Neuron (in vitro differentiated cells): ENCODE measurements around the gene BARX1.
"Not testable (repeated sequence)": the region's sequence is repeated elsewhere in the genome, so short reads cannot be mapped to it uniquely, and the experiment has no call there.

ENCODE experiments used
- H2AFZ ChIP-seq: one replicate; pipeline ENCODE4 v1.6.1; 2013; ENCODE audit warnings: low read depth, mild to moderate bottlenecking, inconsistent platforms, low read length, moderate library complexity
- H3K27me3 ChIP-seq: one replicate; pipeline ENCODE4 v1.6.1; 2013; ENCODE audit warnings: low read length; ENCODE audit not compliant: insufficient read depth
- H3K36me3 ChIP-seq: one replicate; pipeline ENCODE4 v1.6.1; 2013; ENCODE audit warnings: low read length; ENCODE audit not compliant: insufficient read depth
- H3K4me1 ChIP-seq: one replicate; pipeline ENCODE4 v1.6.1; 2013; ENCODE audit warnings: low read length; ENCODE audit not compliant: insufficient read depth
- H3K4me3 ChIP-seq: 2 replicates; pipeline ENCODE4 v1.5.1; 2013; ENCODE audit warnings: mild to moderate bottlenecking, low read length, moderate library complexity
- H3K9me3 ChIP-seq: one replicate; pipeline ENCODE4 v1.6.1; 2013; ENCODE audit warnings: low read length

Gene BARX1

DNA sequence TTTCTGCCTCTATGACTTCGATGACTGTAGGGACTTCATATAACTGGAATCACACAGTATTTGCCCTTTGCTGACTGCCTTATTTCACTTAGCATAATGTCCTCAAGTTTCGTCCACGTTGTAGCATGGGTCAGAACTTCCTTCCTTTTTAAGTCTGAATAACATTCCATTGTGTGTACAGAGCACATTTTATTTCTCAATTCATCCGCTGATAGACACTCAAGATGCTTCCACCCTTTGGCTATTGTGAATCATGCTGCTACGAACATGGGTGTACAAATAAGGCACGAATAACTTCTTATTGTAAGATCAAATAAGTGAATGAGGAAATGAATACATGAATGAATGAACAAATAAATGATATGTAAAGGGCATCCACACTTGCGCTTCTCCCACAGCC is 13.0 kb downstream of the BARX1 start:
- no peak overlapping the region for H2AFZ ChIP-seq
- H3K27me3 ChIP-seq: peaks cover 76% of the 10 kb centered on the region
- no peaks in the 10 kb centered on the region for H3K4me1 ChIP-seq
- H3K36me3 ChIP-seq: no peaks in the 10 kb centered on the region
- no peak overlapping the region for H3K4me3 ChIP-seq
- no peaks in the 10 kb centered on the region for H3K9me3 ChIP-seq

DNA sequence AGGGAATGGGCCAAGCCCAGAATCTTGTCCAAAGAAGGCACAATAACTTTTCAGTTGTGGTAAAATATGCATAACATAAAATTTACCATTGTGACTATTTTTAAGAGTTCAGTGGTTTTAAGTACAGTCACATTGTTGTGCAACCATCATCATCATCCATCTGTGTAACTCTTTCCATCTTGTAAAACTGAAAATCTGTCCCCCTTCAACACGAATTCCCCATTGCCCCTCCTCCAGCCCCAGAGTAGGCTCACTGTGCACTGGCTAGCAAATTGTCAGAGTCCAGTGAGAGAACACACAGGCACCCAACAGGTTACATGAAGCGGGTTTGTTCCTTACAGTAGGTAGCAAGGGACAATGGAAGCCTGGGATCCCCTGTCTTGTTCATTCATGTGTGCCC is 13.7 kb downstream of the BARX1 start:
- H3K27me3 ChIP-seq: peaks cover 72% of the 10 kb centered on the region
- H3K36me3 ChIP-seq: no peaks in the 10 kb centered on the region
- no peaks in the 10 kb centered on the region for H3K9me3 ChIP-seq
- H3K4me3 ChIP-seq: no peak overlapping the region
- no peak overlapping the region for H2AFZ ChIP-seq
- no peaks in the 10 kb centered on the region for H3K4me1 ChIP-seq

DNA sequence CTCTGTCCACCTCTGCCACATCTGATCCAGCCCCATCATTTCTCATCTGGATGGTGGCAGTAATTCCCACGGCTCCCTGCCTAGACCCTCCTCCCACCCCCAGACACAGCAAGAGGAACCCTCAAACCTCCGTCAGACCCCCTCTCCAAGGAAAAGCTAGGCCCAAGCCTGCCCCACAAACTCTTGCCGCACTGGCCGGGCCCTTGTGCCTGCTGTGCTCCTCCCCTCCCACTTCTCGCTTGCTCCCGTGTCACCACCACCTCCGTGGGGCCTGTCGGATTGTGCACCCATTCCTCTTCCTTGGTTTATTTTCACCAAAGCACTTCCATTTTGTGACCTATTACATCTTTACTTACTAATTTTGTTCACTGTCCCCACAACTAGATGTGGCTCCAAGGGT is 14.2 kb downstream of the BARX1 start:
- Histone ChIP-seq H3K4me1 (no peaks in the 10 kb centered on the region), H3K9me3 (no peaks in the 10 kb centered on the region), H3K4me3 (no peak overlapping the region), H3K36me3 (no peaks in the 10 kb centered on the region), H2AFZ (no peak overlapping the region), H3K27me3 (peaks cover 70% of the 10 kb centered on the region)

DNA sequence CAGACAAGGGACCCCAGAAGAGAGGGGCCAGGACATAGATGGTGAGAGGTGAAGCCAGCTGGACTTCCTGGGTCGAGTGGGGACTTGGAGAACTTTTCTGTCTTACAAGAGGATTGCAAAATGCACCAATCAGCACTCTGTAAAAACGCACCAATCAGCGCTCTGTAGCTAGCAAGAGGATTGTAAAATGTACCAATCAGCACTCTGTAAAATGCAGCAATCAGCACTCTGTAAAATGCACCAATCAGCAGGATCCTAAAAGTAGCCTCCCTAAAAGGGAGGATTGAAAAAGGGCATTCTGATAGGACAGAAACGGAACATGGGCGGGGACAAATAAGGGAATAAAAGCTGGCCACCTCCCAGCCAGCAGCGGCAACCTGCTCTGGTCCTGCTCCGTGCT is 15.6 kb downstream of the BARX1 start:
- peaks cover 67% of the 10 kb centered on the region for H3K27me3 ChIP-seq
- H3K4me3 ChIP-seq, H3K36me3 ChIP-seq, H2AFZ ChIP-seq, H3K4me1 ChIP-seq, H3K9me3 ChIP-seq: not testable (repeated sequence)

DNA sequence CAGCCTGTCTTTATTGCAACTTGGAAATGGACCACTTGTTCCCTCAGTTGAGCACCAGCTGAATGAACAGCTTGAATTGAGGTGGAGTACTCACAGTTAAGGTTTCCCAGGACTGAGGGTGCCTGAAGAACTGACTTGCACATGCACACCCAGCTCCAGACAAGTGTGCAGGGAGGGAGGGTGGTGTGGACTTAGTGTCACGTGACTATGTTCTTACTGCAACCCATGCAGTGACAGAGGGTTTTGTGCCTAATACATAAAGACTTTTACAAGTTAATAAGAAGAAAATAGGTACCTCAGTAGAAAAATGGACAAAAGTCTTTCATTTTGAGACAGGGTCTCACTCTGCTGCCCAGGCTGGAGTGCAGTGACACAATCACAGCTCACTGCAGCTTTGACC is 18.0 kb downstream of the BARX1 start:
- Histone ChIP-seq H3K4me1 (no peaks in the 10 kb centered on the region), H3K9me3 (no peaks in the 10 kb centered on the region), H2AFZ (no peak overlapping the region), H3K36me3 (no peaks in the 10 kb centered on the region), H3K4me3 (no peak overlapping the region), H3K27me3 (peaks cover 64% of the 10 kb centered on the region)

DNA sequence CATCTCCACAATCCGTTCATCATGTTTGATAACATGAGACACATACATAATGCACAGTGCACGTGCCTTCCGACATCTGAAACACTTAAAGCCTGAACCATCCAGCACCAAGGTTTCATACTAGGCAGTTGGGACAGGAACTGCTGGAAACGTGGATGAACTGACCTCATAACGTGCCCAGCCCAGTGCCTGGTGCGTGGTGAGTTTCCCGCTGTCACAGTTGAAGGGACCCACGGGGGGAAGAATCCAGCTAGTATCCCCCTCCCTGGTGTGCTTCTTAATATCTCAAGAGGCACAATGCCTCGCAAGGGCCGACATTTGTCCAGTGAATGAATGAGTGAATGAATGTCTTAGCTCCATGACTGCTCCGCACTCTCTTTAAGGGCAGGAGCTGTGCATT is 23.2 kb downstream of the BARX1 start:
- H3K36me3 ChIP-seq: no peaks in the 10 kb centered on the region
- peaks cover 61% of the 10 kb centered on the region for H3K27me3 ChIP-seq
- H3K4me1 ChIP-seq: no peaks in the 10 kb centered on the region
- no peaks in the 10 kb centered on the region for H3K9me3 ChIP-seq
- no peak overlapping the region for H3K4me3 ChIP-seq
- no peak overlapping the region for H2AFZ ChIP-seq

DNA sequence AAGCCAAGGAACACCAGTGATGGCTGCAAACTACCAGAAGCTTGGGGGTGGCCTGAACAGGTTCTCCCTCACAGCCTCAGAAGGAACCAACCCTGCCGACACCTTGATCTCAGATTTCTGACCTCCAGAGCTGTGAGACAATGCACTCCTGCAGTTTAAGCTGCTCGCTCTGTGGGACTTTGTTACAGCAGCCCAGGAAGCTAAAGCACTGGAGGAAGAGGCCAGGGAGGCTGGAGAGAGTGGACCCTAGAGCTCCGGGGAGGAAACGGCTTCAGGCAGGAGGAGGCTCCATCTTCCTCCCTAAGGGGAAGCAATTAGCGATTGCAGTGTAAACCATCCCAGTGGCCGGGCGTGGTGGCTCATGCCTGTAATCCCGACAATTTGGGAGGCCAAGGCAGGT is 25.1 kb downstream of the BARX1 start:
- Histone ChIP-seq H3K27me3 (peaks cover 47% of the 10 kb centered on the region), H3K4me1 (no peaks in the 10 kb centered on the region), H3K9me3 (no peaks in the 10 kb centered on the region), H3K36me3 (no peaks in the 10 kb centered on the region), H3K4me3 (no peak overlapping the region), H2AFZ (no peak overlapping the region)

DNA sequence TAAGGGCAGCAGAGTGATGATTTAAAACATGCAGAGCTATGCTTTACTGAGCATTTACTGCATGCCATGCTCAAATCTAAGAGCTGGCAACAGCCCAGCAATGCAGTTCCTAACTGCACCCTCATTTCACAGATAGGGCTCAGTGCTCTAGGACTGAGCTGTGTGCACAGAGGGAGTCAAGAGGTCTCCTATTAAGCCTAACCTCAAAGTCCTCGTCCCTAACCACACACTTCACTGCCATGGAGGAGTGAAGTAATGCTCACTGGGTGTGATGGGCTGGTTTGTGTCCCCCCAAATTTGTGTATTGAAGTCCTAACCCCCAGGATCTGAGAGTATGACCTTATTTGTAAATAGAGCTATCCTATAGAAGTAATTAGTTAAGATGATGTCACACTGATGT is 25.9 kb downstream of the BARX1 start:
- no peaks in the 10 kb centered on the region for H3K9me3 ChIP-seq
- H2AFZ ChIP-seq: no peak overlapping the region
- no peak overlapping the region for H3K4me3 ChIP-seq
- no peaks in the 10 kb centered on the region for H3K36me3 ChIP-seq
- no peaks in the 10 kb centered on the region for H3K4me1 ChIP-seq
- peaks cover 45% of the 10 kb centered on the region for H3K27me3 ChIP-seq

DNA sequence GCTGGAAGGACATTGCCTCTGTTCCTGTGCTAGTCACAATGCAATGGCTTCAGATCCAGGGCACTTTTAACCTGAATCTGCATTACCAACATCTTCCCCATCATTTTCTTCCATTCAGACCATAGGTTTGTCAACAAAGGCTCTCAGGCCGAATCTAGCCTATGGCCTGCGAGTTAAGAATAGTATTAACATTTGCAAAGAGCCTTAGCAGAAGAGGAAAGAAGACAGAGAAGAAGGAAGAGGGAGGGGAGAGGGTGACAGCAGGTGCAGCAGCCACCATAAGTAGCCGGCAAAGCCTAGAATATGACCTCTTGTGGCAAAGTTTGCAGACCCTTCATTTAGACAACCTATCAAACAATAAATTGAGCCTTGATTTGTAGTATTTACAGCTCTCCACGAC is 32.6 kb downstream of the BARX1 start:
- no peak overlapping the region for H3K4me3 ChIP-seq

DNA sequence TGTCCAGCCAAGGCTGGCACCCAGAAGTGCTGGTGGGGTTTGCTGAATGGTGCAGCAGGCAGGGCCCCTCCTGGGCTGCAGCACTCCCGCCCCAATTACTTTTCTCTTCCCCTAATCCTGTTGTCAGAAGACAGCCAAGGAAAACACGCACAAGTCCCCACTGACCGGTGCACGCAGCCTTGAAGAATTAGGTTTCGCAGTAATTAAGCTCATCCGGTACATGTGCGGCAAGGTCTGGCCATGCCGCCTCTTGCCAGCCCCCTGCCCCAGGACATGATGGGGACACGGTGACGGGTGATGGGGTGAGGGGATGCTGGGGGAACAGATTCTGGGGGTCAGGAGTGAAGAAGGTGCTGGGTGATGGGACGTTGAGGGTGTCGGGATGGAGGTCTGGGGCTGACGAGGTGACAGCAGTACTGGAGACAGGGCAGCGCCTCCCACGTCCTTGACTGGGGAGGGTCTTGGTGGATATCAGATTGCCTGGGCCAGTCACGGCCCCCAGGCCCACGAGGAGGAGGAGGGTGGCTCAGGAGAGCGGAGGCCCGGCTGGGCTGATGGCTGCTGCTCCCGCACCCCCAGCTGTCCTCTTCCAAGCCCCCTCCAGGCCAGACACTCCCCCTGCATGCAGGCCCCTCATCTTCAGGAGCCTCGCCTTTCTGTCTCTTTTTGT is 34.9 kb downstream of the BARX1 start:
- Histone ChIP-seq H3K4me3 (no peak overlapping the region), H3K36me3 (no peaks in the 10 kb centered on the region), H2AFZ (no peak overlapping the region), H3K27me3 (peaks cover 29% of the 10 kb centered on the region), H3K4me1 (no peaks in the 10 kb centered on the region), H3K9me3 (no peaks in the 10 kb centered on the region)

More for the DNA sequence above, 32.6 kb downstream of the BARX1 start:
- no peaks in the 10 kb centered on the region for H3K36me3 ChIP-seq
- H3K27me3 ChIP-seq: peaks cover 29% of the 10 kb centered on the region
- H2AFZ ChIP-seq: no peak overlapping the region
- no peaks in the 10 kb centered on the region for H3K4me1 ChIP-seq
- no peaks in the 10 kb centered on the region for H3K9me3 ChIP-seq

DNA sequence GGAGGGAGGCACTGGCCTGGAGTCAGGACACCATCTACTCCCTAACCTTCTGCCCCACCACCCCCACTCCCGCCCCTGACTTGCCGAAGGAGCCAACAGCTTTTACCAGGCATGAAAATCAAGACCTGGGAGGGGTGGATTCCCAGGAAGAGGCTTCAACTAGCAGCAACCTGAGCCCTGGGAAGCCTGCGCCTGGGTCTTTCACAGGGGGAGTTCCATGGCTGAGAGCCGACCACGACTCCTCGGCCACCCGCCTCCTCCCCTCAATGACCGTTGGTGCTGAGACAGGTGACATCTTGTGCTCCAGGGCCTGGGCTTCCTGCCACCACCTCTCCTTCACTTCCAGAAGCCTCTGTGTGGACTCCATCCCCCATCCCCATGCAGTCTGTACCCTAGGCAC is 37.1 kb downstream of the BARX1 start:
- Histone ChIP-seq H3K36me3 (no peaks in the 10 kb centered on the region), H2AFZ (no peak overlapping the region), H3K27me3 (peaks cover 17% of the 10 kb centered on the region), H3K4me1 (no peaks in the 10 kb centered on the region), H3K9me3 (no peaks in the 10 kb centered on the region), H3K4me3 (no peak overlapping the region)

DNA sequence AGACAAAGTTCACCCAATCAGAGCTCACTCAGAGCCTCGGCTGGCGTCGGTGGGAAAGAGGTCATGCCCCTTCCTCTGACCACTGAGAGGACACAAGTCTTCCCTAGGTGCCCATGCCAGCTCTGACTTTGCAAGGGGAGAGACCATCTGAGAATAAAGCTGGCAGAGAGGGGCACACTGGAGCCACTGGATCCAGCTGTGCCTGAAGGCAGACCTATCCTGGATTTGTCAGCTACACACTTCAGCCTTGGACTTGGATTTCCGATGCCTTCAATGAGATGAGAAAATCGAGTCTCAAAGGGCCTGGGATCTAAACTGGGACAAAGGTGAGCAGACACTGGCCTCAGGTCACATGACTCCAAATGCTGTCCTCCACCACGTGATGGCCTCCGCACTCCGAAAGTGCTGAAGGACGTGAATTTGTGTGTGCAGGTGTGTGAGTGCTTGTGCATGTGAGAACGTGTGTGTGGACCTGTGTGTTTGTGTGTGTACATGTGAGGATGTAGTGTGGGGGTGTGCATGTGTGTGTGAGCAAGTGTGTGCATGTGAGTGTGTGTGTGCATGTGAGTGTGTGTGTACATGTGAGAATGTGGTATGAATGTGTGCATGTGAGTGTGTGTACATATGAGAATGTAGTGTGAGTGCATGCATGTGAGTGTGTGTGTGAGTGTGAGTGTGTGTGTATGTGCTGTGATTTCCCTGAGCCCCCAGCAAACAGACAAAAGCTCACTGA is 37.9 kb downstream of the BARX1 start:
- Histone ChIP-seq H3K4me3 (no peak overlapping the region), H3K36me3 (no peaks in the 10 kb centered on the region), H3K9me3 (no peaks in the 10 kb centered on the region)

DNA sequence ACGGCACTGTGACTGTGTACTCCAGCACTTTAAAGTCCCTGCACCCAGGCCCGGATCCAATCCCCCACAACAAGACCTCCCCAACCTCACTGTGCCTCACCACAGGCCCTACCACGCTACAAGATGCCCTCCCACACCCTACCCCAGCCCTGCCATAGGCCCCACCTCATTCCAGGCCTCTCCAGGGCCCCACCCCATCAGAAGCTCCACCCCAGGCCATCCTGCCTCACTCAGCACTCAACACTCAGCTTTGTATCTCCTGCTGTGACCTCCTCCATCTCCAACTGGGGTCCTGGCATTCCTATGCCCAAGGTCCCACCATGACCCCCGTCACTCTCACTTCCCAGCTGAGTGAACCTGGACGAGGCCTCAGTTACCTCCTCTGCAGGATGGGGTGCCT is 38.8 kb downstream of the BARX1 start:
- no peak overlapping the region for H3K4me3 ChIP-seq
- no peaks in the 10 kb centered on the region for H3K4me1 ChIP-seq
- no peaks in the 10 kb centered on the region for H3K9me3 ChIP-seq
- no peaks in the 10 kb centered on the region for H3K36me3 ChIP-seq
- H2AFZ ChIP-seq: no peak overlapping the region
- peaks cover 7% of the 10 kb centered on the region for H3K27me3 ChIP-seq

More for the DNA sequence above, 37.9 kb downstream of the BARX1 start:
- H3K4me1 ChIP-seq: no peaks in the 10 kb centered on the region
- peaks cover 11% of the 10 kb centered on the region for H3K27me3 ChIP-seq
- H2AFZ ChIP-seq: no peak overlapping the region
